KG1 (cell line): ENCODE data around the gene ALDH1L2.
"Not testable (repeated sequence)": the region's sequence is repeated elsewhere in the genome, so short reads cannot be mapped to it uniquely, and the experiment has no call there.

Experiments used
- DNase-seq: peaks from one replicate; lab custom pipeline; 2025; lab: John Stamatoyannopoulos, UW

The ALDH1L2 gene

DNA sequence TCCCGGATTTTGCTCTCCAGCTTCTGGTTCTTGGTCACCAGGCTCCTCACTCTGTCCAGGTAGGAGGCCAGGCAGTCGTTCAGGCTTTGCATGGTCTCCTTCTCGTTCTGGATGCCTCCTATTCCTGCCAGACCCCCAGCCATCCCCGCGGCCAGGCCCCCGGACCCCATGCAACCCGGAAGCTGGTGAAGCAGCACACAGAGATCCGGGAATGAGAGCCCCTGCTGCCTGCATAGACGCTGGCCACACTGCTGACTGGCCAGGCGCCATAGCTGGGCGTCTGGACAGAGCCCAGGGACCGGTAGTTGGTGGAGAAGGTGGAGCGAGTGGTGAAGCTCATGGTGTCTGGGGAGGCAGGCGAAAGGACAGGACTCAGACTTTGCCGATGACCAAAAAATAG is 106.6 kb downstream of the ALDH1L2 start:
- DNase-seq = not testable (repeated sequence)

- no peak for DNase-seq
These were observed 107.6 kb downstream of the ALDH1L2 start for GRCh38 chr12:104976703-104977102.

DNA sequence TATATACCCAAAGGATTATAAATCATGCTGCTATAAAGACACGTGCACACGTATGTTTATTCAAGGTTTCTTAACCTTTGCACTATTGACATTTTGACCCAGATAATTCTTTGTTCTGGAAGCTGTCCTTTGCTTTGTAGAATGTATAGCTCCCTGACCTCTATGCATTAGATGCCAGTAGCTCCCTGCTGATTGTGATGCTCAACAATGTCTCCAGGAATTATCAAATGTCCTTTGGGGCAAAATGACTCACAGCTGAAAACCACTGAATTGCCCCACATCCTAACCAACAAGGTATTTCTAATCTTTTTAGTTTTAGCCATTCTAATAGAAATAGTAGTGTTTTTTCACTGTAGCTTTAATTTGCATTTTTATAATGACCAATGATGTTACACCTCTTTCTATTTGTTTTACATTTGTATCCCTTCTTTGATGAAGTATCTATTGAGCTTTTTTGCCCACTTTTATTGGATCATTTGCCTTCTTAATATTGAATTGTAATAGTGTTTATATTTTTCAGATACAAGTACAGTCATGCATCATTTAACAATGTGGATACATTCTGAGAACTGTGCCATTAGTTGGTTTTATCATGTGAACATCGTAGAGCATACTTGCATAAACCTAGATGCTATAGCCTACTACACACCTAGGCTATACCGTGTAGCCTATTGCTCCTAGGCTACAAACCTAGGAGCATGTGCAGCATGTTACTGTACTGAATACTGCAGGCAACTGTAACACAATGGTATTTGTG is 108.5 kb downstream of the ALDH1L2 start:
- DNase-seq = no peak

DNA sequence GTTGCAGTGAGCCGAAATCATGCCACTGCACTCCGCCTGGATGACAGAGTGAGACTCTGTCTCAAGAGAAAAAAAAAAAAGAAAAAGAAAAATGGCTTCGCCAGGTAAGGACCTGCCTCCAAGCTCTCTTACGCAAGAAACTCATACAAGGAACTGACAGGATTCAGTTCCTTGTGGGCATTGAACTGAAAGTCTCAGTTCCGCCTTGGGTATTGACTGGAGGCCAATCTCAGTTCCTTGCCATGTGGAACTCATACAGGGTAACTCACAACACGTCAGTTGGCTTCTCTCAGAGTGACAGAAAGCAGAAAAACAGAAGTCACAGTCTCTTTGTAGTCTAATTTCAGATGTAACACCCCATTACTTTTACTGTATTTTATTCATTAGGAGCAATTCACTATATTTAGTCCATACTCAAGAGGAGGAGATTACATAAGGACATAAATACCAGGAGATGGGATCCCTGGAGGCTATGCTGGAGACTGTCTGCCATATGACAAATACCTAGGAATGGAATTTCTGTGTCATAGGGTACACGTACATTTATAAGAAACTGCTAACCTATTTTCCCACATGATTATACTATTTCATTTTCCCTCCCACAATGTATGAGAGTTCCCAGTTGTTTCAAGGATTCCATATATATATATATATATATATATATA is 109.5 kb downstream of the ALDH1L2 start:
- DNase-seq = no peak

DNA sequence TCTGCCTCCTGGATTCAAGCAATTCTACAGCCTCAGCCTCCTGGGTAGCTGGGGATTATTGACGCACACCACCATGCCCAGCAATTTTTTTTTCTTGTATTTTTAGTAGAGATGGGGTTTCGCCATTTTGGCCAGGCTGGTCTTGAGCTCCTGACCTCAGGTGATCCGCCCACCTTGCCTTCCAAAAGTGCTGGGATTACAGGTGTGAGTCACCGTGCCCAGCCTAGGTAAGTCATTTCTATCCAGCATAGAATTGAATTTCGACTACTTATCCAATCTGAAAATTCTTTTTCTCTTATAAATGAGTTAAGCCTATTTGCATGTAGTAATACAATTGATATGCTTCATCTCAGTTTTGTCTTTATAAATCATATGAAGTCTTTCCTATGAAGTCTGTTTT is 111.0 kb downstream of the ALDH1L2 start:
- no peak for DNase-seq

- DNase-seq = no peak
These were observed 113.0 kb downstream of the ALDH1L2 start for GRCh38 chr12:104971306-104971705.
